H1 (cell line): ENCODE measurements around the gene SLC25A27. TPM values are rescaled to one million over a fixed set of nuclear protein-coding genes. Genes with fewer than 3 reads are reported as not detected.

Experiments used
- CTCF ChIA-PET: fragments of 300-600 bp; sonication (Branson Sonifier 250); formaldehyde crosslinking; loops from one replicate; lab custom pipeline; 2021; ENCODE audit not compliant: partially characterized antibody; lab: Charles Lee
- POLR2A ChIA-PET: fragments of 300-600 bp; sonication (Branson Sonifier 250); formaldehyde crosslinking; loops from one replicate; lab custom pipeline; 2021; ENCODE audit warnings: inconsistent platforms; ENCODE audit not compliant: partially characterized antibody; lab: Charles Lee
- DNase-seq, 2 experiments: peaks; one replicate each; pipeline versions ENCODE4 v3.0.0 to v3.0.0-alpha.2; 2010 to 2022; ENCODE audit warnings: low spot score in 2 of 2, low read depth in 1 of 2, mixed read lengths in 1 of 2
- FAIRE-seq: peaks from 2 replicates; lab custom pipeline; 2011; peaks lifted over from hg19 to GRCh38; lab: Jason Lieb, UNC
- H2AFZ ChIP-seq: 2 replicates; pipeline ENCODE4 v1.8.1; 2012; ENCODE audit warnings: low read length, inconsistent platforms
- H2AK5ac ChIP-seq: 2 replicates; pipeline ENCODE4 v1.6.1; 2013; ENCODE audit warnings: low read depth, low read length
- H2BK120ac ChIP-seq: replicated peaks from 2 replicates; pipeline ENCODE3; 2013; ENCODE audit warnings: low read depth, low read length, inconsistent platforms
- H2BK12ac ChIP-seq: 2 replicates; pipeline ENCODE4 v1.6.1; 2013; ENCODE audit warnings: low read depth, low read length
- H2BK15ac ChIP-seq: 2 replicates; pipeline ENCODE4 v1.6.1; 2013; ENCODE audit warnings: low read length
- H2BK20ac ChIP-seq: 2 replicates; pipeline ENCODE4 v1.6.1; 2013; ENCODE audit warnings: low read length
- H2BK5ac ChIP-seq: 2 replicates; pipeline ENCODE4 v1.6.1; 2013; ENCODE audit warnings: low read depth, low read length
- H3K14ac ChIP-seq: 2 replicates; pipeline ENCODE4 v1.6.1; 2013; ENCODE audit warnings: inconsistent platforms; ENCODE audit not compliant: insufficient read length
- H3K18ac ChIP-seq: 2 replicates; pipeline ENCODE4 v1.6.1; 2013; ENCODE audit warnings: low read length; ENCODE audit errors: extremely low read depth
- H3K23ac ChIP-seq: 2 replicates; pipeline ENCODE4 v1.6.1; 2013; ENCODE audit warnings: inconsistent platforms; ENCODE audit not compliant: insufficient read length
- H3K23me2 ChIP-seq: 2 replicates; pipeline ENCODE4 v1.6.1; 2013; ENCODE audit warnings: low read depth, low read length
- H3K27ac ChIP-seq: 2 replicates; pipeline ENCODE4 v1.6.1; 2011; ENCODE audit warnings: low read depth, low read length, inconsistent platforms
- H3K27me3 ChIP-seq, 4 experiments: replicated peaks in 1 of 4; 1 replicate in 1 of 4; 2 replicates in 3 of 4; pipeline versions ENCODE4 v1.6.1 to v1.8.1; 2011 to 2013; ENCODE audit warnings: low read length in 3 of 4, mild to moderate bottlenecking in 3 of 4, inconsistent platforms in 2 of 4, mixed read lengths in 2 of 4, moderate library complexity in 1 of 4; ENCODE audit not compliant: control insufficient read depth in 3 of 4, insufficient read depth in 3 of 4; ENCODE audit errors: extremely low read depth in 1 of 4
- H3K36me3 ChIP-seq, 4 experiments: 2 replicates each; pipeline versions ENCODE4 v1.6.1 to v1.8.1; 2011 to 2013; ENCODE audit warnings: mild to moderate bottlenecking in 4 of 4, low read length in 3 of 4, moderate library complexity in 2 of 4, control low read depth in 1 of 4, inconsistent platforms in 1 of 4; ENCODE audit not compliant: insufficient read depth in 4 of 4, control insufficient read depth in 2 of 4
- H3K4ac ChIP-seq: replicated peaks from 2 replicates; pipeline ENCODE3; 2013; ENCODE audit warnings: low read length, low read depth, mixed read lengths, inconsistent platforms; ENCODE audit not compliant: insufficient read length
- H3K4me1 ChIP-seq, 4 experiments: replicated peaks in 1 of 4; 1 replicate in 1 of 4; 2 replicates in 3 of 4; pipeline versions ENCODE4 v1.6.1 to v1.8.1; 2011 to 2013; ENCODE audit warnings: low read length in 3 of 4, inconsistent platforms in 2 of 4, mixed read lengths in 1 of 4; ENCODE audit not compliant: insufficient read depth in 4 of 4, control insufficient read depth in 3 of 4
- H3K4me2 ChIP-seq, 2 experiments: 2 replicates each; pipeline versions ENCODE4 v1.6.1 to v1.8.1; 2011 to 2013; ENCODE audit warnings: low read depth in 2 of 2, low read length in 2 of 2, control low read depth in 1 of 2, inconsistent platforms in 1 of 2, mild to moderate bottlenecking in 1 of 2; ENCODE audit not compliant: insufficient read depth in 1 of 2
- H3K4me3 ChIP-seq, 4 experiments: fragments of 200-600, 300-600 bp in 1 of 4; sonication (generic), shearing (Covaris generic), sonication (Bioruptor Twin) in 1 of 4; 2 replicates each; pipeline versions ENCODE4 v1.5.1 to v1.8.1; 2011 to 2016; ENCODE audit warnings: low read length in 4 of 4, low read depth in 3 of 4, control low read depth in 2 of 4, inconsistent platforms in 2 of 4, mild to moderate bottlenecking in 2 of 4, mixed read lengths in 1 of 4, moderate library complexity in 1 of 4; ENCODE audit not compliant: insufficient read depth in 2 of 4; ENCODE audit errors: extremely low read depth in 1 of 4
- H3K56ac ChIP-seq: replicated peaks from 2 replicates; pipeline ENCODE3; 2013; ENCODE audit warnings: low read depth, mild to moderate bottlenecking, mixed read lengths, low read length, inconsistent platforms; ENCODE audit not compliant: insufficient read length
- H3K79me1 ChIP-seq: 2 replicates; pipeline ENCODE4 v1.6.1; 2013; ENCODE audit warnings: low read depth, low read length, control low read depth
- H3K79me2 ChIP-seq, 2 experiments: 2 replicates each; pipeline versions ENCODE4 v1.6.1 to v1.8.1; 2012 to 2013; ENCODE audit warnings: low read length in 2 of 2, mild to moderate bottlenecking in 2 of 2, inconsistent platforms in 1 of 2; ENCODE audit not compliant: insufficient read depth in 2 of 2, control insufficient read depth in 1 of 2
- H3K9ac ChIP-seq, 4 experiments: replicated peaks in 1 of 4; 1 replicate in 1 of 4; 2 replicates in 3 of 4; pipeline versions ENCODE4 v1.6.1 to v1.8.1; 2011 to 2013; ENCODE audit warnings: low read depth in 3 of 4, low read length in 3 of 4, control low read depth in 2 of 4, mild to moderate bottlenecking in 2 of 4, moderate library complexity in 2 of 4, inconsistent platforms in 1 of 4; ENCODE audit errors: extremely low read depth in 1 of 4
- H3K9me3 ChIP-seq, 2 experiments: 2 replicates each; pipeline versions ENCODE4 v1.6.1 to v1.8.1; 2012 to 2013; ENCODE audit warnings: mild to moderate bottlenecking in 2 of 2, moderate library complexity in 2 of 2, control low read depth in 1 of 2, inconsistent platforms in 1 of 2, low read depth in 1 of 2, low read length in 1 of 2, mixed read lengths in 1 of 2; ENCODE audit not compliant: insufficient read depth in 2 of 2
- H4K20me1 ChIP-seq, 2 experiments: replicated peaks in 1 of 2; 2 replicates each; pipeline versions ENCODE3 to v1.8.1; 2011 to 2013; ENCODE audit warnings: inconsistent platforms in 2 of 2, low read length in 2 of 2, mild to moderate bottlenecking in 1 of 2; ENCODE audit not compliant: insufficient read depth in 2 of 2, control insufficient read depth in 1 of 2
- H4K5ac ChIP-seq: 2 replicates; pipeline ENCODE4 v1.6.1; 2013; ENCODE audit warnings: low read length, low read depth, mixed read lengths, inconsistent platforms; ENCODE audit not compliant: insufficient read length
- H4K8ac ChIP-seq: 2 replicates; pipeline ENCODE4 v1.8.0; 2013; ENCODE audit warnings: mild to moderate bottlenecking, moderate library complexity, low read length, inconsistent platforms; ENCODE audit not compliant: insufficient read depth; ENCODE audit errors: extremely low read depth
- H4K91ac ChIP-seq: replicated peaks from 2 replicates; pipeline ENCODE3; 2013; ENCODE audit warnings: low read length, mixed read lengths, inconsistent platforms; ENCODE audit not compliant: insufficient read length
- JUND ChIP-seq: IDR thresholded peaks from 2 replicates; pipeline ENCODE4 v1.6.1; 2011; ENCODE audit warnings: mild to moderate bottlenecking, improper control_type of control experiment, low read length
- MAFK ChIP-seq: IDR thresholded peaks from 2 replicates; pipeline ENCODE4 v1.6.1; 2012; ENCODE audit warnings: low read depth, mild to moderate bottlenecking, improper control_type of control experiment, low read length
- RAD21 ChIP-seq, 2 experiments: IDR thresholded peaks in 1 of 2; conservative IDR thresholded peaks in 1 of 2; 2 replicates each; pipeline ENCODE4 v1.6.1; 2011; ENCODE audit warnings: low read depth in 2 of 2, low read length in 2 of 2, improper control_type of control experiment in 1 of 2, inconsistent platforms in 1 of 2, mild to moderate bottlenecking in 1 of 2, moderate library complexity in 1 of 2
- TCF12 ChIP-seq: IDR thresholded peaks from 2 replicates; pipeline ENCODE4 v1.6.1; 2011; ENCODE audit warnings: low read depth, mild to moderate bottlenecking, low read length
- WGBS, 2 experiments: shearing (Covaris generic) in 1 of 2; methylation state at CpG; one replicate each; pipeline versions ENCODE4 v1.1.6 to v1.1.7; 2013 to 2015; ENCODE audit warnings: low lambda C conversion rate in 2 of 2, mixed read lengths in 2 of 2, inconsistent platforms in 1 of 2, low coverage in 1 of 2, missing lambda C conversion rate in 1 of 2; ENCODE audit not compliant: insufficient replicate concordance in 2 of 2, insufficient coverage in 1 of 2, insufficient read length in 1 of 2; ENCODE audit errors: extremely low coverage in 1 of 2, missing lambda C conversion rate in 1 of 2; 5-methylcytosine and 5-hydroxymethylcytosine counted together
- polyA plus RNA-seq, 7 experiments: library from polyadenylated mRNA; depleted of rRNA in 3 of 7; stranded (reverse) in 5 of 7; unstranded in 2 of 7; fragments of >200 nt in 5 of 7; fragments of 200-250 nt in 2 of 7; gene quantifications; 1 replicate in 5 of 7; 2 replicates in 1 of 7; 4 replicates in 1 of 7; pipeline versions ENCODE4 v1.2.1 to v1.2.3, GENCODE V29; 2011 to 2013; ENCODE audit warnings: missing spikeins in 2 of 7, mixed read lengths in 2 of 7
- total RNA-seq: library from RNA; stranded (reverse); fragmentation: NEBNext Ultra II Directional; extraction: Animal tissue kit (Norgen Biotek cat#: 25700); gene quantifications from 2 replicates; pipeline ENCODE4 v1.2.1, GENCODE V29; 2021
- TF ChIP-seq, protein P1 (sequence below), 3 experiments: IDR thresholded peaks; 1 replicate in 2 of 3; 2 replicates in 1 of 3; pipeline versions ENCODE4 v1.5.1 to v1.6.1; 2011; ENCODE audit warnings: low read length in 3 of 3, mild to moderate bottlenecking in 3 of 3, inconsistent platforms in 2 of 3, low read depth in 1 of 3, moderate library complexity in 1 of 3; ENCODE audit not compliant: insufficient read depth in 1 of 3; ENCODE audit errors: control extremely low read depth in 1 of 3

SLC25A27 gene
- total and polyA plus RNA-seq, 2 of the 8 experiments (the other 6 are each of a cell fraction or from before 2014, with no cell fraction given) = 7.3 to 8.4 TPM

DNA sequence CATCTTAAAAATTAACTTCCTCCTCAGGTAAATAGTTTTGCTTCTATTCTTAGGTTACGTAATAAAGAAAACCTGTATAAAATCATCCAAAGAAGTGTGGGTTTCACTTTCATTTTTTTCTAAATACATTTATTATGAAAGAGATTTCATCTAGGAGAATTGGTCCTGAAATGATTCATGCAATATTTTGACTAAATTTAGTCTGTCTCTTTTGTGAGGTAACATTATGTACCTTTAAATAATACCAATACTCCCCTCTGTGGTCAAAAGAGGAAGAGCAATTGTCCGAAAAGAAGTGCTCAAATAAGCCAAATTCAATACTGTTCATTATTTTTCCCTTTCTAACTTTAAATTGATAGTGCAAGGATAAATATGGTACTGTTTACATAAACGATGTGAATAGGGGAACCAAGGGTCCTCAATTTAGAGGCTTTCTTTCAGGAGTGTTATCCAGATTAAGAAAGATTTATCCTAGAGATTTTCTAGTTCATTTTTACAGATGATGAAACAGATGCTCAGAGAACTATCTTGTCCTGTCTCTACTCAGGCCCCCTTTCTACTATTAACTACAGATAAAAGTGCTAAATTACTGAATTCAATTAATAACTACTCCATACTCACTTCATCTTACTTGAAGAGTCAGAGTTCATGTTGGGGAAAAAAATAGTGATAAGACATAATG lies 26.4 kb upstream of the SLC25A27 start:
- H2BK15ac ChIP-seq = no peak overlapping the region
- H3K79me2 ChIP-seq = no peaks in the 10 kb centered on the region
- no peak overlapping the region for H2BK12ac ChIP-seq
- H3K14ac ChIP-seq = no peak overlapping the region
- H3K9ac ChIP-seq = no peak overlapping the region
- no peak overlapping the region for H4K8ac ChIP-seq
- no peak overlapping the region for H3K4me3 ChIP-seq
- no peaks in the 10 kb centered on the region for H3K9me3 ChIP-seq
- H3K4me2 ChIP-seq = no peak overlapping the region
- H3K36me3 ChIP-seq = no peaks in the 10 kb centered on the region
- FAIRE-seq = peak; percentile 57
- H2BK120ac ChIP-seq = no peak overlapping the region
- CTCF ChIA-PET = no interaction called here
- H4K91ac ChIP-seq = no peak overlapping the region
- 45% methylated on average over 3 of the region's 3 CpGs; no CpG with 5 or more reads in 1 of the 2 experiments for WGBS, 2 experiments
- no peak overlapping the region for H2BK5ac ChIP-seq
- TF ChIP-seq MAFK (no peak), RAD21 (IDR thresholded peaks at IDR 0.05 in 1 of 2, conservative IDR thresholded peaks at IDR 0.05 in 1 of 2; ENCODE audit: low read depth in 2 of 2, low read length in 2 of 2) (peak; percentile 54 to 73), JUND (no peak), TCF12 (no peak)
- TF ChIP-seq, protein P1, sequence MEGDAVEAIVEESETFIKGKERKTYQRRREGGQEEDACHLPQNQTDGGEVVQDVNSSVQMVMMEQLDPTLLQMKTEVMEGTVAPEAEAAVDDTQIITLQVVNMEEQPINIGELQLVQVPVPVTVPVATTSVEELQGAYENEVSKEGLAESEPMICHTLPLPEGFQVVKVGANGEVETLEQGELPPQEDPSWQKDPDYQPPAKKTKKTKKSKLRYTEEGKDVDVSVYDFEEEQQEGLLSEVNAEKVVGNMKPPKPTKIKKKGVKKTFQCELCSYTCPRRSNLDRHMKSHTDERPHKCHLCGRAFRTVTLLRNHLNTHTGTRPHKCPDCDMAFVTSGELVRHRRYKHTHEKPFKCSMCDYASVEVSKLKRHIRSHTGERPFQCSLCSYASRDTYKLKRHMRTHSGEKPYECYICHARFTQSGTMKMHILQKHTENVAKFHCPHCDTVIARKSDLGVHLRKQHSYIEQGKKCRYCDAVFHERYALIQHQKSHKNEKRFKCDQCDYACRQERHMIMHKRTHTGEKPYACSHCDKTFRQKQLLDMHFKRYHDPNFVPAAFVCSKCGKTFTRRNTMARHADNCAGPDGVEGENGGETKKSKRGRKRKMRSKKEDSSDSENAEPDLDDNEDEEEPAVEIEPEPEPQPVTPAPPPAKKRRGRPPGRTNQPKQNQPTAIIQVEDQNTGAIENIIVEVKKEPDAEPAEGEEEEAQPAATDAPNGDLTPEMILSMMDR (IDR thresholded peaks at IDR 0.05; ENCODE audit: control extremely low read depth in 1 of 3, insufficient read depth in 1 of 3, low read depth in 1 of 3, low read length in 3 of 3) = peak in 2 of 3 experiments; percentile 29 to 50; a peak in 2 of 4 replicates
- H2AFZ ChIP-seq = no peak overlapping the region
- no peaks in the 10 kb centered on the region for H3K4me1 ChIP-seq
- no peak for DNase-seq
- H2BK20ac ChIP-seq = no peak overlapping the region
- no peak overlapping the region for H2AK5ac ChIP-seq
- no peak overlapping the region for H3K4ac ChIP-seq
- H4K5ac ChIP-seq = no peak overlapping the region
- no peaks in the 10 kb centered on the region for H3K79me1 ChIP-seq
- no peak overlapping the region for H3K23ac ChIP-seq
- no peak overlapping the region for H3K18ac ChIP-seq
- POLR2A ChIA-PET = no interaction called here
- H4K20me1 ChIP-seq = no peaks in the 10 kb centered on the region
- no peaks in the 10 kb centered on the region for H3K23me2 ChIP-seq
- H3K27me3 ChIP-seq = no peaks in the 10 kb centered on the region
- no peak overlapping the region for H3K27ac ChIP-seq
- no peak overlapping the region for H3K56ac ChIP-seq
